ENCODE results near the gene LRRC31. TPM values are rescaled to one million over a fixed set of nuclear protein-coding genes. Genes with fewer than 3 reads are reported as not detected.
A peak's percentile ranks its signal among the peaks of the same experiment; 100 is the strongest.

The LRRC31 gene
- total RNA-seq, 4 donors from 2014 or later = not detected

DNA sequence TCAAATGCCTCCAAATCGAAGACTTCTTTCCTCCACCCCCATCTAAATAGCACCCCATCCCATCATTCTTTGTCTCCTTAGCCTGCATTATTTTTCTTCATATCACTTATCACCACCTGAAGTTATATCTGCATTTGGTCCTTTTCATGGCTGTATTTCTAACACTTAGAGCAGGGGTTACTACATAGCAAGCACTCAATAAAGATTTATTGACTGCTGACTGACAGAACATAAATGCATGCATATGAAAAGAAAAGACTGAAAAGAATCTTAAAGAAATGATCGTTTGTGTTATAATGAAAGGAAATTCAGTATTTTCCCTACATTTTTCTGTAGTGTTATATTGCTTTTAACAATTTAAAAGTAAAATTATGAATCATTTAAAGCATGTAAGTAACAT is 1.4 kb downstream of the LRRC31 start:
- intact Hi-C loops (cut with DNase I; ENCODE audit: low total_unique reads) = no loop called here
- TF ChIP-seq CTCF (IDR thresholded peaks at IDR 0.05) (no peak), POLR2A (IDR thresholded peaks at IDR 0.05) (no peak)
- no peak overlapping the region for H3K4me3 ChIP-seq (ENCODE audit: low read depth, poor library complexity, severe bottlenecking)
- DNase-seq (ENCODE audit: low spot score in 2 of 2) = no peak
- 61 to 66% methylated on average over 2 of the region's 2 CpGs for WGBS, 2 donors

DNA sequence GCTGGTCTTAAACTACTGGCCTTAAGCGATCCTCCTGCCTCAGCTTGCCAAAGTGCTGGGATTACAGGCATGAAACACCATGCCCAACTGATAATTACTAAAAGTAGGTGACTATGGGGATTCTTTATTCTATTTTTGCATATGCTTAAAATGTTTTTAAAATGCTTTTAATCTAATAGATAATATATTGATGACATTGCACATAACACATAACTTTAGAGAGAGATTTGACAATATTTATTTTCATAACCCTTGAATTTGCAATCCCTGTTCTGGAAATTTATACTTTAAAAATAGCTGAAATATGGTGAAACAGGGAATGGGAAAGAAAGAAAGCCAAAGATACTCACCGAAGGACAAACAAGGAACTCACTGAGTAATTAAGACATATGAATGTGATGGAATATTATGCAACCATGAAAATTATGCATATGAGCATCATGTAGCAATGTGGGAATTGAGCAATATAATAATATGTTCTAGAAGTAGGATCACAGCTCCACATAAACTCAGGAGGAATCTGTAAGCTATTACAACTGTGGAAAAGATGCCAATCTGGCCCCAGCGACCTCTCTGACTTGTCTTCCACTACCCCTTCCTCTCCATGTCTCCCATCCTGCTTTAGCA is 2.0 kb downstream of the LRRC31 start:
- no peak for DNase-seq (ENCODE audit: low spot score in 2 of 2)

GRCh38 chr3:169865176-169865767 is 4.5 kb downstream of the LRRC31 start:
- intact Hi-C loops (cut with DNase I; ENCODE audit: low total_unique reads) = no loop called here
- TF ChIP-seq CTCF (IDR thresholded peaks at IDR 0.05) (no peak), POLR2A (IDR thresholded peaks at IDR 0.05) (no peak)
- no peak for DNase-seq (ENCODE audit: low spot score in 2 of 2)
- WGBS, 2 donors = 76 to 81% methylated on average over 12 of the region's 12 CpGs
- H3K4me3 ChIP-seq (ENCODE audit: low read depth, poor library complexity, severe bottlenecking) = no peak overlapping the region

More for the DNA sequence above, 2.0 kb downstream of the LRRC31 start:
- WGBS, 2 donors = 91% methylated on average over 3 of the region's 3 CpGs
- H3K4me3 ChIP-seq (ENCODE audit: low read depth, poor library complexity, severe bottlenecking) = no peak overlapping the region
- intact Hi-C loops (cut with DNase I; ENCODE audit: low total_unique reads) = no loop called here
- TF ChIP-seq POLR2A (IDR thresholded peaks at IDR 0.05) (no peak), CTCF (IDR thresholded peaks at IDR 0.05) (no peak)

DNA sequence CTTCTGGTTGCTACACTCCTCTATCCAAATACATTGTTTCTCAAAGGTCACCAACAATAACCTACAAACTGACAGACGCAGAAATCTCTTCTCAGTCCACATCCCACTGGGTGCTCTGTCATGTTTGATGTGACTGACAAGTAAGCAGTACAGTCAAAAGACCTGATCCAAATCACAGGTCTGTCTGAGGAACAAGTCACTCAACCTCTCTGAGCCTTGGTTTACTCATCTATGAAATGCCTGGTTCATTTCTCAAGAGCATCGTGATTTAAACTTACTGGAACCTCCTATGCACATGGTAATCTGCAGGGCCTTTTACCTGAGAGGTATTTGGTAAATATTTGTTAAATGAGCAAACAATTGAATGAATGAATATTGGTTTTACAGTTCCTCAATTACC is 5.5 kb downstream of the LRRC31 start:
- intact Hi-C loops (cut with DNase I; ENCODE audit: low total_unique reads) = no loop called here
- no peak for TF ChIP-seq CTCF (IDR thresholded peaks at IDR 0.05)
- no peak overlapping the region for H3K4me3 ChIP-seq (ENCODE audit: low read depth, poor library complexity, severe bottlenecking)
- DNase-seq (ENCODE audit: low spot score in 2 of 2) = no peak
- WGBS, 2 donors = 87 to 94% methylated on average over 2 of the region's 2 CpGs

- DNase-seq (ENCODE audit: low spot score in 2 of 2) = peak in 1 of 2 donors; percentile 57
- no peak overlapping the region for H3K4me3 ChIP-seq (ENCODE audit: low read depth, poor library complexity, severe bottlenecking)
- TF ChIP-seq POLR2A (IDR thresholded peaks at IDR 0.05) (no peak), CTCF (IDR thresholded peaks at IDR 0.05) (no peak)
- 2 to 4% methylated on average over 6 of the region's 6 CpGs for WGBS, 2 donors
- intact Hi-C loops (cut with DNase I; ENCODE audit: low total_unique reads) = no loop called here
Observed at GRCh38 chr3:169863458-169863899, 6.3 kb downstream of the LRRC31 start.

DNA sequence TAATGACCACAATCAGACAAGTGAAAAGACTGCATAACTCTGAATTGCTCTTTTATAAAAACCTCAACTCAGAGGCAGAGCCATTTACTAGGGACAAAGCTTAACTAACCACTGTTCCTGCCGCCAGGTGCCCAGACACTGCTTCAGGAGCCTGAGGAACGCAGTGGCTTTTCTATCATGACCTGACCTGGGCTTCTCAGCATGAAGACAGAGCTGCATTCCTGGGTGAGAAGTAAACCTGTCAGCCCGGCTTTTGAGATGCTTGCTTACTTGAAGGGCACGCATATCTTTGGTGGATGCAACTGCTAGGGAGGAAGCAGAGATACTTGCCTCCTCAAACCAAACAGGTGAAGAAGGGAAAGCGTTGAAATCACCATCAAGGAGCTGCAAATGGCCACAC is 7.9 kb downstream of the LRRC31 start:
- no peak for DNase-seq (ENCODE audit: low spot score in 2 of 2)
- no peak for TF ChIP-seq CTCF (IDR thresholded peaks at IDR 0.05)
- TF ChIP-seq POLR2A (IDR thresholded peaks at IDR 0.05) = no peak
- WGBS, 2 donors = 61 to 63% methylated on average over 5 of the region's 5 CpGs
- H3K4me3 ChIP-seq (ENCODE audit: low read depth, poor library complexity, severe bottlenecking) = no peak overlapping the region
- intact Hi-C loops (cut with DNase I; ENCODE audit: low total_unique reads) = no loop called here
